Measurements from ENCODE around the gene ZNF280A. TPM values are rescaled to one million over a fixed set of nuclear protein-coding genes. Genes with fewer than 3 reads are reported as not detected.

ZNF280A gene
- total and polyA plus RNA-seq, 2 of the 8 experiments (the other 6 are each of a cell fraction or from before 2014, with no cell fraction given): 0.09 to 0.61 TPM

- no peaks in the 10 kb centered on the region for H3K4me1 ChIP-seq (replicated peaks in 1 of 4; ENCODE audit: control insufficient read depth in 3 of 4, insufficient read depth in 4 of 4, low read length in 3 of 4)
- H2BK5ac ChIP-seq (ENCODE audit: low read depth, low read length): no peak overlapping the region
- no peak for DNase-seq (ENCODE audit: low read depth in 1 of 2, low spot score in 2 of 2)
- H2BK20ac ChIP-seq (ENCODE audit: low read length): no peak overlapping the region
- H3K14ac ChIP-seq (ENCODE audit: insufficient read length): no peak overlapping the region
- H3K79me1 ChIP-seq (ENCODE audit: low read depth, low read length): no peaks in the 10 kb centered on the region
- H4K91ac ChIP-seq (replicated peaks; ENCODE audit: insufficient read length, low read length): no peak overlapping the region
- 89% methylated on average over 23 of the region's 38 CpGs; no CpG with 5 or more reads in 1 of the 2 experiments for WGBS, 2 experiments (ENCODE audit: extremely low coverage in 1 of 2, insufficient coverage in 1 of 2, insufficient read length in 1 of 2, insufficient replicate concordance in 2 of 2, low coverage in 1 of 2, low lambda C conversion rate in 2 of 2, missing lambda C conversion rate in 1 of 2)
- H3K27ac ChIP-seq (ENCODE audit: low read depth, low read length): no peak overlapping the region
- H3K36me3 ChIP-seq (ENCODE audit: control insufficient read depth in 2 of 4, insufficient read depth in 4 of 4, low read length in 3 of 4): no peaks in the 10 kb centered on the region
- H3K23me2 ChIP-seq (ENCODE audit: low read depth, low read length): no peaks in the 10 kb centered on the region
- no peak overlapping the region for H2BK12ac ChIP-seq (ENCODE audit: low read depth, low read length)
- H4K20me1 ChIP-seq (replicated peaks in 1 of 2; ENCODE audit: control insufficient read depth in 1 of 2, insufficient read depth in 2 of 2, low read length in 2 of 2): no peaks in the 10 kb centered on the region
- no peak overlapping the region for H3K23ac ChIP-seq (ENCODE audit: insufficient read length)
- no peak overlapping the region for H4K5ac ChIP-seq (ENCODE audit: insufficient read length, low read depth, low read length)
- H2BK15ac ChIP-seq (ENCODE audit: low read length): no peak overlapping the region
- no peak overlapping the region for H3K18ac ChIP-seq (ENCODE audit: extremely low read depth, low read length)
- peaks cover 2 to 24% (median 14%) of the 10 kb centered on the region in 4 experiments; a peak in 5 of 7 replicates for H3K27me3 ChIP-seq (replicated peaks in 1 of 4; ENCODE audit: control insufficient read depth in 3 of 4, extremely low read depth in 1 of 4, insufficient read depth in 3 of 4, low read length in 3 of 4)
- no peak overlapping the region for H2AFZ ChIP-seq (ENCODE audit: low read length)
- H2AK5ac ChIP-seq (ENCODE audit: low read depth, low read length): no peak overlapping the region
- H3K56ac ChIP-seq (replicated peaks; ENCODE audit: insufficient read length, low read depth, low read length): no peak overlapping the region
- FAIRE-seq: no peak
- no peak overlapping the region for H2BK120ac ChIP-seq (replicated peaks; ENCODE audit: low read depth, low read length)
- H3K4me3 ChIP-seq (ENCODE audit: extremely low read depth in 1 of 4, insufficient read depth in 2 of 4, low read depth in 3 of 4, low read length in 4 of 4): no peak overlapping the region
- H4K8ac ChIP-seq (ENCODE audit: extremely low read depth, insufficient read depth, low read length): no peak overlapping the region
- H3K4ac ChIP-seq (replicated peaks; ENCODE audit: insufficient read length, low read depth, low read length): no peak overlapping the region
- H3K79me2 ChIP-seq (ENCODE audit: control insufficient read depth in 1 of 2, insufficient read depth in 2 of 2, low read length in 2 of 2): no peaks in the 10 kb centered on the region
- peaks cover 9 to 42% of the 10 kb centered on the region in 2 experiments for H3K9me3 ChIP-seq (ENCODE audit: insufficient read depth in 2 of 2, low read depth in 1 of 2, low read length in 1 of 2)
- H3K9ac ChIP-seq (replicated peaks in 1 of 4; ENCODE audit: extremely low read depth in 1 of 4, low read depth in 3 of 4, low read length in 3 of 4): no peak overlapping the region
- CTCF ChIA-PET (ENCODE audit: partially characterized antibody): interaction anchor here (1.0 kb wide), 1 partner anchor 11 kb away, joined by 3 read pairs; no protein-coding TSS in a partner anchor
- POLR2A ChIA-PET (ENCODE audit: partially characterized antibody): no interaction called here
- no peak overlapping the region for H3K4me2 ChIP-seq (ENCODE audit: insufficient read depth in 1 of 2, low read depth in 2 of 2, low read length in 2 of 2)
- TF ChIP-seq GABPA (IDR thresholded peaks at IDR 0.05; ENCODE audit: borderline replicate concordance, insufficient read depth, low read length) (no peak), CHD2 (IDR thresholded peaks at IDR 0.05; ENCODE audit: low read length) (no peak), EZH2 (IDR thresholded peaks at IDR 0.05; ENCODE audit: low read depth, low read length, severe bottlenecking) (no peak), RFX5 (IDR thresholded peaks at IDR 0.05; ENCODE audit: borderline replicate concordance, low read depth, low read length) (no peak), RNF2 (IDR thresholded peaks at IDR 0.05; ENCODE audit: borderline replicate concordance, low read depth, low read length, missing control alignments, poor library complexity, severe bottlenecking) (no peak), ZNF274 (IDR thresholded peaks at IDR 0.05; ENCODE audit: borderline replicate concordance, extremely low read depth, low read length) (no peak), YY1 (IDR thresholded peaks at IDR 0.05; ENCODE audit: low read depth, low read length) (no peak), KDM1A (IDR thresholded peaks at IDR 0.05; ENCODE audit: borderline replicate concordance, low read length) (no peak), ASH2L (IDR thresholded peaks at IDR 0.05; ENCODE audit: low read length) (no peak), CBX5 (IDR thresholded peaks at IDR 0.05; ENCODE audit: low read depth, low read length) (no peak), RBBP5 (IDR thresholded peaks at IDR 0.05; ENCODE audit: borderline replicate concordance, low read depth, low read length) (no peak)
These were observed 37.2 kb upstream of the ZNF280A start for GRCh38 chr22:22556995-22557925.

All from H1 (cell line).